K562 (cell line): ENCODE data around the gene DAB2. TPM values are rescaled to one million over a fixed set of nuclear protein-coding genes. Genes with fewer than 3 reads are reported as not detected.

Experiments used
- ATAC-seq: fragments of 200-7000 bp; cut with Tn5 transposase; 3 replicates; pipeline ENCODE4 v1.9.1; 2020; ENCODE audit warnings: moderate library complexity
- BruUV-seq: library from RNA; stranded (reverse); fragments of 400-500 nt; replicated peaks from 2 replicates; lab custom pipeline; 2021; lab: Mats Ljungman, UMichigan
- CTCF ChIA-PET: fragments of 300-600 bp; formaldehyde crosslinking; extraction: SDS; loops from one replicate; lab custom pipeline; 2021; ENCODE audit warnings: low intra/inter-chr PET ratio; lab: Yijun Ruan, JAX
- POLR2A ChIA-PET: fragments of 300-600, 350-650 bp; sonication (Branson Sonifier 250); formaldehyde crosslinking; extraction: SDS; loops from one replicate; lab custom pipeline; 2021; ENCODE audit warnings: antibody characterized with exemption, inconsistent platforms; lab: Yijun Ruan, JAX
- DNase-seq, 4 experiments: peaks; one replicate each; pipeline versions ENCODE4 v3.0.0 to v3.0.0-alpha.2; 2011 to 2018; ENCODE audit warnings: low spot score in 3 of 4, mixed read lengths in 3 of 4; ENCODE audit errors: extremely low read depth in 1 of 4
- FAIRE-seq: peaks from 2 replicates; lab custom pipeline; 2011; peaks lifted over from hg19 to GRCh38; lab: Jason Lieb, UNC
- H2AFZ ChIP-seq: 2 replicates; pipeline ENCODE4 v1.6.0; 2011; ENCODE audit warnings: low read depth, low read length, control low read depth, inconsistent platforms
- H3K27ac ChIP-seq: fragments of 200-600 bp; 3 replicates; pipeline ENCODE4 v1.8.0; 2011; ENCODE audit warnings: low read depth, mild to moderate bottlenecking, control low read depth, inconsistent platforms, low read length, moderate library complexity, mixed read lengths; ENCODE audit errors: extremely low read depth
- H3K27me3 ChIP-seq, 2 experiments: fragments of 300-600 bp in 1 of 2; 2 replicates in 1 of 2; 3 replicates in 1 of 2; pipeline versions ENCODE4 v1.6.0 to v1.8.0; 2011; ENCODE audit warnings: inconsistent platforms in 2 of 2, low read length in 2 of 2, mild to moderate bottlenecking in 1 of 2, mixed read lengths in 1 of 2, moderate library complexity in 1 of 2; ENCODE audit not compliant: control insufficient read depth in 2 of 2, insufficient read depth in 2 of 2
- H3K36me3 ChIP-seq: fragments of 300-600 bp; 3 replicates; pipeline ENCODE4 v1.8.0; 2011; ENCODE audit warnings: mild to moderate bottlenecking, low read length, inconsistent platforms; ENCODE audit not compliant: control insufficient read depth, insufficient read depth
- H3K4me1 ChIP-seq, 2 experiments: fragments of 200-600 bp in 1 of 2; replicated peaks in 1 of 2; 2 replicates in 1 of 2; 3 replicates in 1 of 2; pipeline versions ENCODE4 v1.5.1 to v1.8.0; 2011; ENCODE audit warnings: inconsistent platforms in 2 of 2, low read length in 2 of 2, mild to moderate bottlenecking in 1 of 2, mixed read lengths in 1 of 2, moderate library complexity in 1 of 2; ENCODE audit not compliant: control insufficient read depth in 2 of 2, insufficient read depth in 2 of 2
- H3K4me2 ChIP-seq: 2 replicates; pipeline ENCODE4 v1.6.1; 2011; ENCODE audit warnings: low read length, control low read depth, inconsistent platforms, mixed read lengths; ENCODE audit not compliant: insufficient read depth
- H3K4me3 ChIP-seq: fragments of 200-600 bp; sonication (generic), shearing (Covaris generic); 2 replicates; pipeline ENCODE4 v1.5.1; 2016; ENCODE audit warnings: control low read depth, inconsistent platforms
- H3K79me2 ChIP-seq: fragments of 200-600 bp; 3 replicates; pipeline ENCODE4 v1.8.0; 2011; ENCODE audit warnings: low read length, inconsistent platforms; ENCODE audit not compliant: control insufficient read depth, insufficient read depth
- H3K9ac ChIP-seq, 2 experiments: 2 replicates each; pipeline versions ENCODE4 v1.6.0 to v1.6.1; 2011; ENCODE audit warnings: low read depth in 2 of 2, low read length in 2 of 2, control low read depth in 1 of 2, inconsistent platforms in 1 of 2, mild to moderate bottlenecking in 1 of 2, mixed read lengths in 1 of 2; ENCODE audit not compliant: insufficient read depth in 1 of 2
- H3K9me1 ChIP-seq: one replicate; pipeline ENCODE4 v1.6.0; 2011; ENCODE audit warnings: inconsistent platforms, mild to moderate bottlenecking, low read length, moderate library complexity; ENCODE audit not compliant: control insufficient read depth, insufficient read depth
- H3K9me3 ChIP-seq: replicated peaks from 2 replicates; pipeline ENCODE4 v1.5.1; 2011; ENCODE audit warnings: low read depth, low read length, inconsistent platforms; ENCODE audit not compliant: control insufficient read depth, insufficient read depth
- H4K20me1 ChIP-seq: replicated peaks from 2 replicates; pipeline ENCODE4 v1.6.1; 2011; ENCODE audit warnings: low read length, inconsistent platforms, mixed read lengths; ENCODE audit not compliant: control insufficient read depth, insufficient read depth
- CBFB ChIP-seq: sonication (generic); formaldehyde crosslinking; IDR thresholded peaks from 2 replicates; pipeline ENCODE4 v1.4.0; 2020; ENCODE audit warnings: mild to moderate bottlenecking, missing genetic modification reagents
- CBX8 ChIP-seq: fragments of 200-600 bp; sonication (generic); IDR thresholded peaks from 2 replicates; pipeline ENCODE4 v1.6.1; 2012; ENCODE audit warnings: borderline replicate concordance, mixed run types, low read depth, mild to moderate bottlenecking, moderate library complexity, mixed read lengths, low read length, control low read depth, inconsistent platforms; ENCODE audit not compliant: poor library complexity, severe bottlenecking; ENCODE audit errors: extremely low read depth
- DPF2 ChIP-seq: fragments of 450-650 bp; IDR thresholded peaks from 2 replicates; pipeline ENCODE4 v1.6.1; 2016
- NFE2 ChIP-seq: IDR thresholded peaks from 2 replicates; pipeline ENCODE4 v1.6.1; 2014; ENCODE audit warnings: antibody characterized with exemption, low read depth
- NFIX ChIP-seq: fragments of 250-450 bp; sonication (Bioruptor Pico); IDR thresholded peaks from 2 replicates; pipeline ENCODE4 v1.4.0; 2020; ENCODE audit warnings: low read depth, mild to moderate bottlenecking, moderate library complexity
- POLR2B ChIP-seq: fragments of 450-650 bp; IDR thresholded peaks from 2 replicates; pipeline ENCODE4 v1.6.1; 2018; ENCODE audit warnings: low read depth; ENCODE audit not compliant: partially characterized antibody
- PURB ChIP-seq: sonication (generic); formaldehyde crosslinking; IDR thresholded peaks from 2 replicates; pipeline ENCODE4 v1.9.0; 2021; ENCODE audit warnings: low read depth, mild to moderate bottlenecking, missing genetic modification reagents
- RAD21 ChIP-seq, 2 experiments: fragments of 250-450 bp in 1 of 2; fragments of 450-650 bp in 1 of 2; sonication (Bioruptor Pico) in 1 of 2; formaldehyde crosslinking in 1 of 2; IDR thresholded peaks in 1 of 2; conservative IDR thresholded peaks in 1 of 2; 2 replicates each; pipeline versions ENCODE4 v1.4.0 to v1.8.0; 2020 to 2022; ENCODE audit warnings: mild to moderate bottlenecking in 2 of 2, moderate library complexity in 1 of 2
- SP2 ChIP-seq: IDR thresholded peaks from 2 replicates; pipeline ENCODE4 v1.6.1; 2011; ENCODE audit warnings: mild to moderate bottlenecking, low read depth, low read length, moderate library complexity; ENCODE audit not compliant: poor library complexity, severe bottlenecking; ENCODE audit errors: extremely low read depth
- ZBTB26 ChIP-seq: fragments of 450-650 bp; formaldehyde crosslinking; IDR thresholded peaks from 2 replicates; pipeline ENCODE4 v1.4.0; 2022; ENCODE audit warnings: missing genetic modification characterization
- ZFPM2 ChIP-seq: fragments of 250-450 bp; sonication (Bioruptor Pico); IDR thresholded peaks from 2 replicates; pipeline ENCODE4 v1.5.1; 2022; ENCODE audit warnings: mild to moderate bottlenecking
- ZNF511 ChIP-seq: sonication (generic); formaldehyde crosslinking; IDR thresholded peaks from 2 replicates; pipeline ENCODE4 v1.8.0; 2022; ENCODE audit warnings: mild to moderate bottlenecking, missing genetic modification reagents
- WGBS: fragments of 100-300 bp; shearing (Covaris generic); methylation state at CpG from one replicate; pipeline ENCODE4 v1.1.6; 2016; ENCODE audit warnings: low coverage, mixed read lengths; ENCODE audit not compliant: insufficient coverage; ENCODE audit errors: missing lambda C conversion rate; 5-methylcytosine and 5-hydroxymethylcytosine counted together
- in situ Hi-C: fragments of 300-500 bp; cut with MboI; formaldehyde crosslinking; loops from 4 replicates; pipeline ENCODE4 v1.15.0; 2018; ENCODE audit warnings: inconsistent platforms, mixed read lengths
- intact Hi-C: fragments of 100-400 bp; cut with micrococcal nuclease; formaldehyde crosslinking; loops from 2 replicates; pipeline ENCODE4 v1.14.2; 2022
- polyA plus RNA-seq, 8 experiments: library from polyadenylated mRNA; depleted of rRNA in 4 of 8; stranded (reverse) in 5 of 8; unstranded in 3 of 8; fragments of >200 nt; fragmentation: Nextera tagmentation in 2 of 8; fragmentation: Illumina TruSeq in 1 of 8; extraction: Ambion mirVana in 2 of 8; extraction: Trizol in 1 of 8; gene quantifications; 2 replicates each; pipeline versions ENCODE4 v1.2.1 to v1.2.3, GENCODE V29; 2011 to 2014; ENCODE audit warnings: inconsistent platforms in 1 of 8, missing spikeins in 1 of 8
- total RNA-seq, 7 experiments: library from RNA; depleted of rRNA in 6 of 7; stranded (reverse); fragments of >200 nt in 6 of 7; fragmentation: Illumina TruSeq in 2 of 7; extraction: Trizol in 2 of 7; gene quantifications; 2 replicates each; pipeline versions ENCODE4 v1.2.1 to v1.2.3, GENCODE V29; 2011 to 2021; ENCODE audit warnings: low replicate concordance in 1 of 7
- TF ChIP-seq, protein P1 (sequence below): fragments of 250-450 bp; sonication (Bioruptor Pico); IDR thresholded peaks from 2 replicates; pipeline ENCODE4 v1.9.0; 2021; ENCODE audit warnings: mild to moderate bottlenecking, inconsistent platforms

DAB2 gene
- total and polyA plus RNA-seq, 9 of the 15 experiments (the other 6 are each of a cell fraction or from before 2014, with no cell fraction given), result 6.6 to 29.9 (median 24.1) TPM

DNA sequence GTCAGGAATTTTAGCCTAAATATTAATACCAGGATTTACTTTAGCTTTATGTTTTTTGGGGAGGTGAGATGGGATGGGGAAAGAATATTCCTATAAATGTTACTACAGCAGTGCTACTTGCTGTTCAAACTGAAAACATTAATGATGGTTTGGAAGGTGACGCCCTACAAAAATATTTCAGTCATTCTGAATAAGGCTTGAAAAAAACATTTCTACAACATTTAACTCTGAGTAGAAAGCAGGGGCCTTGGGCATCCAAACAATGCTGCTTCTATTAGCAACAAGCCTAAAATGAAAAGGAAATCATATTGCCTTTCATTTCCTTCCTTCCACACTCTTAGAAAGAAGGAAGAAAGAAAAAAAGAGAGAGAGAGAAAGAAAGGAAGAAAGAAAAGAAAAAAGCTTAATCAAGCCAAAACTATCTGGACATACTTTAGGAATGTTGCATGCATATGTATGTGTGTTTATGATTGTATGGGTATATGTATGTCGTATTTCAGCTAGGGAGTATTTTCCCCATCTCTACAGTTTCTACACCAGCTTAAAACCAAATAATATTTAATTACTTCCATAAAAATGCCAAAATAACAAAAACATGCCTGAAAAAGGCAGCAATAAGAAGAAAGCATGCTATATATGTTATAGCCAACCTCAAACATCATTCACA is 16.3 kb upstream of the DAB2 start:
- no peak overlapping the region for H3K27ac ChIP-seq
- H3K9ac ChIP-seq, result no peak overlapping the region
- TF ChIP-seq ZBTB26 (CRISPR knock-in tag), result no peak
- no peak for TF ChIP-seq ZNF511 (CRISPR knock-in tag)
- no peak for TF ChIP-seq CBX8
- no peak for TF ChIP-seq ZFPM2
- TF ChIP-seq, protein P1, sequence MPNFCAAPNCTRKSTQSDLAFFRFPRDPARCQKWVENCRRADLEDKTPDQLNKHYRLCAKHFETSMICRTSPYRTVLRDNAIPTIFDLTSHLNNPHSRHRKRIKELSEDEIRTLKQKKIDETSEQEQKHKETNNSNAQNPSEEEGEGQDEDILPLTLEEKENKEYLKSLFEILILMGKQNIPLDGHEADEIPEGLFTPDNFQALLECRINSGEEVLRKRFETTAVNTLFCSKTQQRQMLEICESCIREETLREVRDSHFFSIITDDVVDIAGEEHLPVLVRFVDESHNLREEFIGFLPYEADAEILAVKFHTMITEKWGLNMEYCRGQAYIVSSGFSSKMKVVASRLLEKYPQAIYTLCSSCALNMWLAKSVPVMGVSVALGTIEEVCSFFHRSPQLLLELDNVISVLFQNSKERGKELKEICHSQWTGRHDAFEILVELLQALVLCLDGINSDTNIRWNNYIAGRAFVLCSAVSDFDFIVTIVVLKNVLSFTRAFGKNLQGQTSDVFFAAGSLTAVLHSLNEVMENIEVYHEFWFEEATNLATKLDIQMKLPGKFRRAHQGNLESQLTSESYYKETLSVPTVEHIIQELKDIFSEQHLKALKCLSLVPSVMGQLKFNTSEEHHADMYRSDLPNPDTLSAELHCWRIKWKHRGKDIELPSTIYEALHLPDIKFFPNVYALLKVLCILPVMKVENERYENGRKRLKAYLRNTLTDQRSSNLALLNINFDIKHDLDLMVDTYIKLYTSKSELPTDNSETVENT, result no peak
- no peak for TF ChIP-seq PURB (CRISPR knock-in tag)
- TF ChIP-seq CBFB, result no peak
- TF ChIP-seq NFE2, result no peak
- TF ChIP-seq POLR2B, result no peak
- TF ChIP-seq NFIX (CRISPR knock-in tag), result no peak
- TF ChIP-seq DPF2, result no peak
- no peak for TF ChIP-seq RAD21 (CRISPR knock-in tag; conservative IDR thresholded peaks at IDR 0.05 in 1 of 2, IDR thresholded peaks at IDR 0.05 in 1 of 2)
- no peak for TF ChIP-seq SP2
- H3K9me3 ChIP-seq, result no peaks in the 10 kb centered on the region
- ATAC-seq (no peak), FAIRE-seq (no peak), DNase-seq (no peak)
- ChIA-PET POLR2A (interaction anchor here (1.1 to 2.2 kb wide), 6 partner anchors 8 to 19 kb away, joined by 3 to 6 read pairs (median 4); partner anchors contain the start of gene DAB2), CTCF (interaction anchor here (0.7 kb wide), 1 partner anchor 108 kb away, joined by 3 read pairs; no protein-coding TSS in a partner anchor)
- no peaks in the 10 kb centered on the region for H3K9me1 ChIP-seq
- WGBS, result 5% methylated on average over 2 of the region's 2 CpGs
- no peak overlapping the region for H3K4me2 ChIP-seq
- in situ Hi-C loops (no loop called here), intact Hi-C loops (no loop called here)
- H3K36me3 ChIP-seq, result no peaks in the 10 kb centered on the region
- H3K4me1 ChIP-seq, result no peaks in the 10 kb centered on the region
- no peak overlapping the region for H3K4me3 ChIP-seq
- H3K79me2 ChIP-seq, result no peaks in the 10 kb centered on the region
- no peaks in the 10 kb centered on the region for H3K27me3 ChIP-seq
- BruUV-seq, result no TSS peak
- no peak overlapping the region for H2AFZ ChIP-seq
- no peaks in the 10 kb centered on the region for H4K20me1 ChIP-seq
